GM12875 (cell line): Measurements from ENCODE around the gene APOB.

Experiments used
- H3K4me3 ChIP-seq: one replicate; pipeline ENCODE4 v1.5.1; 2011; ENCODE audit warnings: low read depth, low read length, control low read depth
- TF ChIP-seq, protein P1 (sequence below): IDR thresholded peaks from 2 replicates; pipeline ENCODE4 v1.5.1; 2011; ENCODE audit warnings: low read depth, mild to moderate bottlenecking, control low read depth, inconsistent platforms, low read length, moderate library complexity, borderline replicate concordance; ENCODE audit not compliant: insufficient read depth

APOB gene

DNA sequence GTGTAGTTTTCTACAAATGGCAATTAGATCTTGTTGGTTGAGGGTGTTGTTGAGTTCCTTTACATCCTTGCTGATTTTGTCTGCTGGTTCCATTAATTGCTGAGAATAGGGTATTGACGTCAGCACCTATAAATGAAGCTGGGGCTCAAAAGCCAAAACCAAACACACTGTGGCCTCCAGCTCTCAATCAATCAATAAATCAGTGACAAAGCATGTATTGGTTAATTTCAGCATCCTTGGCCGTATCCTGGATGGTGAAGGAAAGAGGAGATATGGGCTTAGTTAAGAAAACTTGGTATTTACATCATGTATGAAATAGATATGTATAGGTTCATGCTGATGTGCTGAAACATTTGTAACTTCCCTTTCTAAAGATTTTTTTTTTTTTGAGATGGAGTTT is 13.2 kb upstream of the APOB start:
- TF ChIP-seq, protein P1, sequence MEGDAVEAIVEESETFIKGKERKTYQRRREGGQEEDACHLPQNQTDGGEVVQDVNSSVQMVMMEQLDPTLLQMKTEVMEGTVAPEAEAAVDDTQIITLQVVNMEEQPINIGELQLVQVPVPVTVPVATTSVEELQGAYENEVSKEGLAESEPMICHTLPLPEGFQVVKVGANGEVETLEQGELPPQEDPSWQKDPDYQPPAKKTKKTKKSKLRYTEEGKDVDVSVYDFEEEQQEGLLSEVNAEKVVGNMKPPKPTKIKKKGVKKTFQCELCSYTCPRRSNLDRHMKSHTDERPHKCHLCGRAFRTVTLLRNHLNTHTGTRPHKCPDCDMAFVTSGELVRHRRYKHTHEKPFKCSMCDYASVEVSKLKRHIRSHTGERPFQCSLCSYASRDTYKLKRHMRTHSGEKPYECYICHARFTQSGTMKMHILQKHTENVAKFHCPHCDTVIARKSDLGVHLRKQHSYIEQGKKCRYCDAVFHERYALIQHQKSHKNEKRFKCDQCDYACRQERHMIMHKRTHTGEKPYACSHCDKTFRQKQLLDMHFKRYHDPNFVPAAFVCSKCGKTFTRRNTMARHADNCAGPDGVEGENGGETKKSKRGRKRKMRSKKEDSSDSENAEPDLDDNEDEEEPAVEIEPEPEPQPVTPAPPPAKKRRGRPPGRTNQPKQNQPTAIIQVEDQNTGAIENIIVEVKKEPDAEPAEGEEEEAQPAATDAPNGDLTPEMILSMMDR = no peak
- H3K4me3 ChIP-seq = no peak overlapping the region

DNA sequence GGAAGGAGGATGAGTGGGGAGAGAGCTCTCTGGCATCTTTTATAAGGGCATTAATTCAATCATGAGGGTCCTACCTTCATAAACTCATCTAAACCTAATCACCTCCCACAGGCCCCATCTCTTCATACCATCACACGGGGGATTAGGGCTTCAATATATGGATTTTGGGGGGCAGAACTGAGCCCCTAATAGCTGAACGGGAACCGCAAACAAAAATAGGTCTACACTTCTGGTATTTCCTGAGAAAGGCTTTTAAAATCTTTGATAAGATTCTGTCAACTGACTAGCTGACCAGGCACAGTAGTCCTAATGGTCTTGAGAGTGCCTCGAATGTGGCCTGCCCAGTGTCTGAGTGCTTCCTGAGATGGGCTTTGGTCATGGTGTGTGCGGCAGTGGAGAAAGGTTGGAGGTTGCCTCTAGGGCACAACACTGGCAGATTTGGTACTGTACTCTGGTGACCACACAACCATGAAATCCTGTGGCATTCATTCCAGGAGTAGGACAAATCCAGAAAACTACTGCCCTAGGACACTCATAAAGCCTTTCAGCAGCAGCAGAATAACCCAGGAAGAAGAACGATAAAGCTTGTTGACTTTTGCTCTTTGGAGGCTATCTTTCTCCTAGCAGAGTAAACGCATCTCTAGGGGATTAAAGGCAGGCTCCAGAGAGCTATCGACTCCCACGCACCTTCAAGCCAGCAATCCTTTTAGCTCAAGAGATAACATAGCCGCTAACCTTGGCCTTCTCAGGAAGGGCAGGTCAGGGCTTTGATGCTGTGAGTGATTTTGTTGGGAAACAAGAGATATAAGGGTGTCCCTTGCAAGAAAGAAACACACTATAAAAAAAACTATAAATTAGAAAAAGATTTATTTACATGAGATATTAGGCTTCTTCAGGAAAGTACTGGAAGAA is 12.3 kb upstream of the APOB start:
- no peak overlapping the region for H3K4me3 ChIP-seq
- TF ChIP-seq, protein P1 = no peak

DNA sequence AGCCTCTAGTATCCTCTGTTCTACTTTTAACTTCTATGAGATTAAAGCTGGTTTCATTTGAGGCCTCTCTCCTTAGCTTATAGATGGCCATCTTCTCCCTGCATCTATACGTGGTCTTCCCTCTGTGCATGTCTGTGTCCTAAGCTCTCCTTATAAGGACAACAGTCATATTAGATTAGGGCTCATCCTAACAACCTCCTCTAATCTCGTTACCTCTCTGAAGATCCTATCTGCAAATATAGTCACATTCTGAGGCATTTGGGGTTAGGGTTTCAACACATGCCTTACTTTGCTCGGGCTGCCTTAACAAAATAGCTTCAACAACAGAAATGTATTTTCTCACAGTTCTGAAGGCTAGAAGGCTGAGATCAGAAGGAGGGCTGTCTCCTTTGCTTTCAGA is 11.6 kb upstream of the APOB start:
- TF ChIP-seq, protein P1 = no peak

DNA sequence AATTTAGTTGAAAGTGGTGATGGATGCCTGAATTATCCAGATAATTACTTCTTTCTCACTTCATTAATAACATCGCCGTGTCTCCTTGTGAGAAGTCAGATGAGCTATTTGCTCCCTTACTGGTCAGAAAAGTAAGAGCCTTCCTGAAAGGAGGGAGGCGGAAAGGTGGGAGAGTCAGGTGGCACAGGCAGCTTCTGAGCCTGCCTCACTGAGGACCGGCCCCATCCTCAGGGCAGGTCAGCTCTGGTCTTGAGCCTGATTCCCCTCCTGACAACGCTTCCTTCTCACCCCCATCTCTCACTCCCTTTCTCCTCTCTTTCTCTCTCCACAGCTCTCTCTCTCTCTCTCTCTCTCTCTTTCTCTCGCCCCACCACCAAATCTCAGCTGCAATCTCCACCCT is 10.1 kb upstream of the APOB start:
- no peak overlapping the region for H3K4me3 ChIP-seq

More for the DNA sequence above, 11.6 kb upstream of the APOB start:
- no peak overlapping the region for H3K4me3 ChIP-seq

DNA sequence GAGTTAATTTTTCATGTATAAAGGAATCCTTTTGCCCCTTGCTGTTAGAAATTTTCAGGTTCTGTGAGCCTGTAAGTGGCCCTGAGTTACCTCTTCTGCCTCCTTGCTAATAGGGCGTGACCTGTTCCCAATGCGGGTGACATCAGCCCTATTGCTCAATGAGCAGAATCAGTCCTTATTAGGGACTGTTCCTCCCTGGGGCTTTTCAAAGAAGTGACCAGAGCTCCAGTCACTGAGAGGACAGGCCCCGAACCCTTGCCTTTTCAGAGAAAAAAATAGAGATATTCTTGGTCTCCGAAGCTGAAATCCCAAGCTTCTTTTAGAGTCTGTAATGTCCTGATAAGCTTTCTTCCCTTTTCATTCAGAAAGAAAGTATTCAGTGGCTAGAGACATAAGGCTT is 8.2 kb upstream of the APOB start:
- TF ChIP-seq, protein P1 = no peak
- no peak overlapping the region for H3K4me3 ChIP-seq

More for the DNA sequence above, 10.1 kb upstream of the APOB start:
- TF ChIP-seq, protein P1 = no peak

DNA sequence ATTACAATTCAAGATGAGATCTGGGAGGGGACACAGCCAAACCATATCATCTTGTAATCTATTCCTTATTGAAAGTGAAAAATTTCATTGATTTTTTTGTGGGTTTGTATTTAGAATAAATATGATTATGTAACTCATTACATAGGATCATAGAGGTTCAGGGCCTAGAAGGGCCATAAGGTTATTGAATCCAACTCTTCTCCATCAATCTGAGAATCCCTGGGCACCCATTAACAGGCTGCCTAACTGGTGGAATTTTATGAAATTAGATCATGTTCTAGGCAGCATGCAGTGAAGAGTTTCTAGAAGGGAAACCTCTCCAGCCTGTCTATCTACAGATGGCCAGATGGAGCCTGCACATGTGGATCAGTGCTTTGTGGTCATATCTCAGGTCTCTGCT is 6.3 kb upstream of the APOB start:
- no peak overlapping the region for H3K4me3 ChIP-seq
- TF ChIP-seq, protein P1 = no peak
